K562 (cell line): ENCODE results near the gene UBAC2. TPM values are rescaled to one million over a fixed set of nuclear protein-coding genes. Genes with fewer than 3 reads are reported as not detected.
"Not testable (repeated sequence)": the region's sequence is repeated elsewhere in the genome, so short reads cannot be mapped to it uniquely, and the experiment has no call there.

Experiments
- ATAC-seq: fragments of 200-7000 bp; cut with Tn5 transposase; 3 replicates; pipeline ENCODE4 v1.9.1; 2020; ENCODE audit warnings: moderate library complexity
- BruUV-seq: library from RNA; stranded (reverse); fragments of 400-500 nt; replicated peaks from 2 replicates; lab custom pipeline; 2021; lab: Mats Ljungman, UMichigan
- CTCF ChIA-PET: fragments of 300-600 bp; formaldehyde crosslinking; extraction: SDS; loops from one replicate; lab custom pipeline; 2021; ENCODE audit warnings: low intra/inter-chr PET ratio; lab: Yijun Ruan, JAX
- POLR2A ChIA-PET: fragments of 300-600, 350-650 bp; sonication (Branson Sonifier 250); formaldehyde crosslinking; extraction: SDS; loops from one replicate; lab custom pipeline; 2021; ENCODE audit warnings: antibody characterized with exemption, inconsistent platforms; lab: Yijun Ruan, JAX
- DNase-seq, 4 experiments: peaks; one replicate each; pipeline versions ENCODE4 v3.0.0 to v3.0.0-alpha.2; 2011 to 2018; ENCODE audit warnings: low spot score in 3 of 4, mixed read lengths in 3 of 4; ENCODE audit errors: extremely low read depth in 1 of 4
- FAIRE-seq: peaks from 2 replicates; lab custom pipeline; 2011; peaks lifted over from hg19 to GRCh38; lab: Jason Lieb, UNC
- H2AFZ ChIP-seq: 2 replicates; pipeline ENCODE4 v1.6.0; 2011; ENCODE audit warnings: low read depth, low read length, control low read depth, inconsistent platforms
- H3K27ac ChIP-seq: fragments of 200-600 bp; 3 replicates; pipeline ENCODE4 v1.8.0; 2011; ENCODE audit warnings: low read depth, mild to moderate bottlenecking, control low read depth, inconsistent platforms, low read length, moderate library complexity, mixed read lengths; ENCODE audit errors: extremely low read depth
- H3K27me3 ChIP-seq, 2 experiments: fragments of 300-600 bp in 1 of 2; 2 replicates in 1 of 2; 3 replicates in 1 of 2; pipeline versions ENCODE4 v1.6.0 to v1.8.0; 2011; ENCODE audit warnings: inconsistent platforms in 2 of 2, low read length in 2 of 2, mild to moderate bottlenecking in 1 of 2, mixed read lengths in 1 of 2, moderate library complexity in 1 of 2; ENCODE audit not compliant: control insufficient read depth in 2 of 2, insufficient read depth in 2 of 2
- H3K36me3 ChIP-seq: fragments of 300-600 bp; 3 replicates; pipeline ENCODE4 v1.8.0; 2011; ENCODE audit warnings: mild to moderate bottlenecking, low read length, inconsistent platforms; ENCODE audit not compliant: control insufficient read depth, insufficient read depth
- H3K4me1 ChIP-seq, 2 experiments: fragments of 200-600 bp in 1 of 2; replicated peaks in 1 of 2; 2 replicates in 1 of 2; 3 replicates in 1 of 2; pipeline versions ENCODE4 v1.5.1 to v1.8.0; 2011; ENCODE audit warnings: inconsistent platforms in 2 of 2, low read length in 2 of 2, mild to moderate bottlenecking in 1 of 2, mixed read lengths in 1 of 2, moderate library complexity in 1 of 2; ENCODE audit not compliant: control insufficient read depth in 2 of 2, insufficient read depth in 2 of 2
- H3K4me2 ChIP-seq: 2 replicates; pipeline ENCODE4 v1.6.1; 2011; ENCODE audit warnings: low read length, control low read depth, inconsistent platforms, mixed read lengths; ENCODE audit not compliant: insufficient read depth
- H3K4me3 ChIP-seq: fragments of 200-600 bp; sonication (generic), shearing (Covaris generic); 2 replicates; pipeline ENCODE4 v1.5.1; 2016; ENCODE audit warnings: control low read depth, inconsistent platforms
- H3K79me2 ChIP-seq: fragments of 200-600 bp; 3 replicates; pipeline ENCODE4 v1.8.0; 2011; ENCODE audit warnings: low read length, inconsistent platforms; ENCODE audit not compliant: control insufficient read depth, insufficient read depth
- H3K9ac ChIP-seq, 2 experiments: 2 replicates each; pipeline versions ENCODE4 v1.6.0 to v1.6.1; 2011; ENCODE audit warnings: low read depth in 2 of 2, low read length in 2 of 2, control low read depth in 1 of 2, inconsistent platforms in 1 of 2, mild to moderate bottlenecking in 1 of 2, mixed read lengths in 1 of 2; ENCODE audit not compliant: insufficient read depth in 1 of 2
- H3K9me1 ChIP-seq: one replicate; pipeline ENCODE4 v1.6.0; 2011; ENCODE audit warnings: inconsistent platforms, mild to moderate bottlenecking, low read length, moderate library complexity; ENCODE audit not compliant: control insufficient read depth, insufficient read depth
- H3K9me3 ChIP-seq: replicated peaks from 2 replicates; pipeline ENCODE4 v1.5.1; 2011; ENCODE audit warnings: low read depth, low read length, inconsistent platforms; ENCODE audit not compliant: control insufficient read depth, insufficient read depth
- H4K20me1 ChIP-seq: replicated peaks from 2 replicates; pipeline ENCODE4 v1.6.1; 2011; ENCODE audit warnings: low read length, inconsistent platforms, mixed read lengths; ENCODE audit not compliant: control insufficient read depth, insufficient read depth
- DMBX1 ChIP-seq: fragments of 250-450 bp; sonication (Bioruptor Pico); IDR thresholded peaks from 2 replicates; pipeline ENCODE4 v1.8.0; 2022; ENCODE audit warnings: inconsistent platforms, mild to moderate bottlenecking, moderate library complexity, borderline replicate concordance
- HNRNPH1 ChIP-seq: fragments of 200-400 bp; formaldehyde crosslinking; optimal IDR thresholded peaks from 2 replicates; pipeline ENCODE3; 2017; ENCODE audit warnings: low read depth, mild to moderate bottlenecking, low read length, moderate library complexity
- ZNF140 ChIP-seq: fragments of 250-450 bp; sonication (Bioruptor Pico); IDR thresholded peaks from 2 replicates; pipeline ENCODE4 v1.8.0; 2021; ENCODE audit warnings: moderate library complexity, mild to moderate bottlenecking, inconsistent platforms
- ZNF239 ChIP-seq: fragments of 250-450 bp; sonication (Bioruptor Pico); IDR thresholded peaks from 2 replicates; pipeline ENCODE4 v1.4.0; 2020; ENCODE audit warnings: mild to moderate bottlenecking
- ZNF445 ChIP-seq: fragments of 250-450 bp; sonication (Bioruptor Pico); IDR thresholded peaks from 2 replicates; pipeline ENCODE4 v1.4.0; 2020; ENCODE audit warnings: low read depth, mild to moderate bottlenecking, moderate library complexity
- WGBS: fragments of 100-300 bp; shearing (Covaris generic); methylation state at CpG from one replicate; pipeline ENCODE4 v1.1.6; 2016; ENCODE audit warnings: low coverage, mixed read lengths; ENCODE audit not compliant: insufficient coverage; ENCODE audit errors: missing lambda C conversion rate; 5-methylcytosine and 5-hydroxymethylcytosine counted together
- in situ Hi-C: fragments of 300-500 bp; cut with MboI; formaldehyde crosslinking; loops from 4 replicates; pipeline ENCODE4 v1.15.0; 2018; ENCODE audit warnings: inconsistent platforms, mixed read lengths
- intact Hi-C: fragments of 100-400 bp; cut with micrococcal nuclease; formaldehyde crosslinking; loops from 2 replicates; pipeline ENCODE4 v1.14.2; 2022
- polyA plus RNA-seq, 8 experiments: library from polyadenylated mRNA; depleted of rRNA in 4 of 8; stranded (reverse) in 5 of 8; unstranded in 3 of 8; fragments of >200 nt; fragmentation: Nextera tagmentation in 2 of 8; fragmentation: Illumina TruSeq in 1 of 8; extraction: Ambion mirVana in 2 of 8; extraction: Trizol in 1 of 8; gene quantifications; 2 replicates each; pipeline versions ENCODE4 v1.2.1 to v1.2.3, GENCODE V29; 2011 to 2014; ENCODE audit warnings: inconsistent platforms in 1 of 8, missing spikeins in 1 of 8
- total RNA-seq, 7 experiments: library from RNA; depleted of rRNA in 6 of 7; stranded (reverse); fragments of >200 nt in 6 of 7; fragmentation: Illumina TruSeq in 2 of 7; extraction: Trizol in 2 of 7; gene quantifications; 2 replicates each; pipeline versions ENCODE4 v1.2.1 to v1.2.3, GENCODE V29; 2011 to 2021; ENCODE audit warnings: low replicate concordance in 1 of 7

Gene UBAC2
- total and polyA plus RNA-seq, 9 of the 15 experiments (the other 6 are each of a cell fraction or from before 2014, with no cell fraction given): 6.0 to 84.1 (median 32.3) TPM

- peaks cover 4% of the 10 kb centered on the region for H3K9me1 ChIP-seq
- intact Hi-C loops (loop anchor here (10.0 kb wide), 1 partner anchor 214 kb away; no protein-coding TSS in a partner anchor), in situ Hi-C loops (no loop called here)
- no peaks in the 10 kb centered on the region for H3K27me3 ChIP-seq
- H3K4me2 ChIP-seq: no peak overlapping the region
- no peaks in the 10 kb centered on the region for H3K79me2 ChIP-seq
- ChIA-PET POLR2A (no interaction called here), CTCF (interaction anchor here (1.2 kb wide), 1 partner anchor 48 kb away, joined by 5 read pairs; no protein-coding TSS in a partner anchor)
- H3K9ac ChIP-seq: no peak overlapping the region
- peaks cover 10% of the 10 kb centered on the region; the same call in 2 of the 3 replicates for H3K36me3 ChIP-seq
- no peak for DNase-seq
- H2AFZ ChIP-seq: no peak overlapping the region
- no peak for ATAC-seq
- FAIRE-seq: no peak
- no peak overlapping the region for H3K27ac ChIP-seq
- H4K20me1 ChIP-seq: no peaks in the 10 kb centered on the region; the same call in 1 of the 2 replicates
- H3K9me3 ChIP-seq: no peaks in the 10 kb centered on the region
- 96% methylated on average over 7 of the region's 14 CpGs for WGBS
- no peak overlapping the region for H3K4me3 ChIP-seq
- H3K4me1 ChIP-seq: no peaks in the 10 kb centered on the region; a peak in 1 of 5 replicates
- TF ChIP-seq ZNF140: no peak
- no peak for TF ChIP-seq DMBX1 (CRISPR knock-in tag)
- no peak for TF ChIP-seq ZNF445
- no peak for TF ChIP-seq ZNF239 (CRISPR knock-in tag)
- no peak for TF ChIP-seq HNRNPH1
- BruUV-seq: no TSS peak
Observed at GRCh38 chr13:99388334-99388923, 187.8 kb downstream of the UBAC2 start.

GRCh38 chr13:99389094-99389493 is 188.4 kb downstream of the UBAC2 start:
- DNase-seq, H3K9ac ChIP-seq, POLR2A ChIA-PET, H3K27me3 ChIP-seq, BruUV-seq, H3K27ac ChIP-seq, H3K4me3 ChIP-seq, H3K9me1 ChIP-seq, H3K79me2 ChIP-seq, H4K20me1 ChIP-seq, CTCF ChIA-PET, H3K9me3 ChIP-seq, H2AFZ ChIP-seq, H3K4me2 ChIP-seq, in situ Hi-C loops, FAIRE-seq, H3K4me1 ChIP-seq, ATAC-seq: not testable (repeated sequence)
- peaks cover 10% of the 10 kb centered on the region; the same call in 2 of the 3 replicates for H3K36me3 ChIP-seq
- WGBS: 92% methylated on average over 6 of the region's 6 CpGs
- intact Hi-C loops: loop anchor here (10.0 kb wide), 1 partner anchor 214 kb away; no protein-coding TSS in a partner anchor
